Measurements from ENCODE around the gene C6orf120.
A peak's percentile ranks its signal among the peaks of the same experiment; 100 is the strongest.

The C6orf120 gene

GRCh38 chr6:169684056-169684455 lies 17.9 kb upstream of the C6orf120 start:
- no peak for DNase-seq

GRCh38 chr6:169685860-169686259 lies 16.1 kb upstream of the C6orf120 start:
- DNase-seq: no peak

- DNase-seq: no peak
Observed at GRCh38 chr6:169689287-169689686, 12.6 kb upstream of the C6orf120 start.

GRCh38 chr6:169691260-169691659 lies 10.7 kb upstream of the C6orf120 start:
- DNase-seq: no peak

GRCh38 chr6:169692516-169692915 lies 9.4 kb upstream of the C6orf120 start:
- no peak for DNase-seq

- no peak for DNase-seq
Observed at GRCh38 chr6:169695131-169695530, 6.8 kb upstream of the C6orf120 start.

GRCh38 chr6:169697115-169697514 lies 4.8 kb upstream of the C6orf120 start:
- peak; percentile 37 for DNase-seq

GRCh38 chr6:169700296-169700695 lies 1.6 kb upstream of the C6orf120 start:
- peak; percentile 43 for DNase-seq

- peak; percentile 53 for DNase-seq
Observed at GRCh38 chr6:169701311-169701953, 494 bp upstream of the C6orf120 start.

- no peak for DNase-seq
Observed at GRCh38 chr6:169702840-169703246, 917 bp downstream of the C6orf120 start.

- DNase-seq: peak; percentile 81
Observed at GRCh38 chr6:169707772-169708171, 5.8 kb downstream of the C6orf120 start.

- DNase-seq: no peak
Observed at GRCh38 chr6:169709293-169709692, 7.4 kb downstream of the C6orf120 start.

- DNase-seq: no peak
Observed at GRCh38 chr6:169710009-169710408, 8.1 kb downstream of the C6orf120 start.

GRCh38 chr6:169714178-169714577 lies 12.3 kb downstream of the C6orf120 start:
- DNase-seq: no peak

- no peak for DNase-seq
Observed at GRCh38 chr6:169714595-169714994, 12.7 kb downstream of the C6orf120 start.

GRCh38 chr6:169719117-169719516 lies 17.2 kb downstream of the C6orf120 start:
- DNase-seq: no peak

- DNase-seq: no peak
Observed at GRCh38 chr6:169720207-169720855, 18.4 kb downstream of the C6orf120 start.

GRCh38 chr6:169722362-169723199 lies 20.7 kb downstream of the C6orf120 start:
- DNase-seq: peak; percentile 69

- peak; percentile 86 for DNase-seq
Observed at GRCh38 chr6:169723200-169723909, 21.4 kb downstream of the C6orf120 start.

GRCh38 chr6:169723991-169724493 lies 22.1 kb downstream of the C6orf120 start:
- DNase-seq: peak; percentile 64

GRCh38 chr6:169724494-169725124 lies 22.7 kb downstream of the C6orf120 start, which contains the start of gene PHF10:
PHF10 (minus strand) TSS chr6:169724500; CDS start chr6:169723931, 569 bp downstream.
- DNase-seq: peak; percentile 82
